HepG2 (cell line): ENCODE results near the gene ESRP2. TPM values are rescaled to one million over a fixed set of nuclear protein-coding genes. Genes with fewer than 3 reads are reported as not detected.
A peak's percentile ranks its signal among the peaks of the same experiment; 100 is the strongest.

Experiments
- ASH2L ChIP-seq: fragments of 300-600, 200-600 bp; sonication (generic); IDR thresholded peaks from 2 replicates; pipeline ENCODE4 v1.7.0; 2017; ENCODE audit warnings: low read depth, mild to moderate bottlenecking, moderate library complexity, mixed read lengths, low read length; ENCODE audit not compliant: insufficient read length
- CBX1 ChIP-seq: IDR thresholded peaks from one replicate; pipeline ENCODE4 v1.6.1; 2016; ENCODE audit warnings: antibody characterized with exemption, low read depth
- FIP1L1 ChIP-seq: fragments of 200-400 bp; formaldehyde crosslinking; IDR thresholded peaks from 2 replicates; pipeline ENCODE4 v1.6.1; 2018; ENCODE audit warnings: low read depth, mild to moderate bottlenecking, low read length, moderate library complexity, borderline replicate concordance; ENCODE audit not compliant: insufficient read depth
- HINFP ChIP-seq: sonication (generic); formaldehyde crosslinking; IDR thresholded peaks from 2 replicates; pipeline ENCODE4 v1.4.0; 2020; ENCODE audit warnings: low read depth, mild to moderate bottlenecking, missing genetic modification reagents
- HOXA3 ChIP-seq: sonication (generic); formaldehyde crosslinking; IDR thresholded peaks from 2 replicates; pipeline ENCODE4 v1.5.0; 2020; ENCODE audit warnings: missing genetic modification reagents
- JARID2 ChIP-seq: sonication (generic); formaldehyde crosslinking; IDR thresholded peaks from 2 replicates; pipeline ENCODE4 v1.8.1; 2023; ENCODE audit warnings: missing genetic modification reagents, inconsistent platforms; ENCODE audit not compliant: insufficient replicate concordance
- KDM1A ChIP-seq: IDR thresholded peaks from 2 replicates; pipeline ENCODE4 v1.6.1; 2016; ENCODE audit warnings: missing compliant biosample characterization
- KMT2A ChIP-seq: sonication (generic); formaldehyde crosslinking; IDR thresholded peaks from 2 replicates; pipeline ENCODE4 v1.4.0; 2020; ENCODE audit warnings: missing genetic modification reagents
- NR1H2 ChIP-seq: sonication (generic); formaldehyde crosslinking; IDR thresholded peaks from 2 replicates; pipeline ENCODE4 v1.8.1; 2022; ENCODE audit warnings: low read depth, missing genetic modification reagents, borderline replicate concordance
- PRPF4 ChIP-seq: fragments of 200-400 bp; formaldehyde crosslinking; IDR thresholded peaks from 2 replicates; pipeline ENCODE4 v1.6.1; 2016; ENCODE audit warnings: low read length, low read depth; ENCODE audit not compliant: poor library complexity, severe bottlenecking
- ZNF121 ChIP-seq: sonication (generic); formaldehyde crosslinking; IDR thresholded peaks from 2 replicates; pipeline ENCODE4 v1.5.0; 2020; ENCODE audit warnings: mild to moderate bottlenecking, missing genetic modification reagents
- ZNF251 ChIP-seq: sonication (generic); formaldehyde crosslinking; IDR thresholded peaks from 2 replicates; pipeline ENCODE4 v1.9.0; 2021; ENCODE audit warnings: mild to moderate bottlenecking, missing genetic modification reagents
- ZNF296 ChIP-seq: sonication (generic); formaldehyde crosslinking; conservative IDR thresholded peaks from 2 replicates; pipeline ENCODE4 v1.5.0; 2020; ENCODE audit warnings: mild to moderate bottlenecking, missing genetic modification reagents
- ZNF414 ChIP-seq: sonication (generic); formaldehyde crosslinking; IDR thresholded peaks from 2 replicates; pipeline ENCODE4 v1.5.0; 2020; ENCODE audit warnings: missing genetic modification reagents
- ZNF484 ChIP-seq: sonication (generic); formaldehyde crosslinking; IDR thresholded peaks from 2 replicates; pipeline ENCODE4 v1.5.1; 2020; ENCODE audit warnings: mild to moderate bottlenecking, low read depth, missing genetic modification reagents, borderline replicate concordance
- ZNF556 ChIP-seq: sonication (generic); formaldehyde crosslinking; IDR thresholded peaks from 2 replicates; pipeline ENCODE4 v1.4.0; 2020; ENCODE audit warnings: mild to moderate bottlenecking, missing genetic modification reagents, borderline replicate concordance
- ZNF562 ChIP-seq: sonication (generic); formaldehyde crosslinking; IDR thresholded peaks from 2 replicates; pipeline ENCODE4 v1.8.0; 2022; ENCODE audit warnings: missing genetic modification reagents, borderline replicate concordance
- ZNF724P ChIP-seq: sonication (generic); formaldehyde crosslinking; IDR thresholded peaks from 2 replicates; pipeline ENCODE4 v1.8.0; 2022; ENCODE audit warnings: missing genetic modification reagents, borderline replicate concordance
- ZNF75D ChIP-seq: sonication (generic); formaldehyde crosslinking; IDR thresholded peaks from 2 replicates; pipeline ENCODE4 v1.8.1; 2023; ENCODE audit warnings: missing genetic modification reagents, mild to moderate bottlenecking, borderline replicate concordance
- ZNF792 ChIP-seq: IDR thresholded peaks from 2 replicates; pipeline ENCODE4 v1.6.1; 2016
- ZSCAN30 ChIP-seq: sonication (generic); formaldehyde crosslinking; IDR thresholded peaks from 2 replicates; pipeline ENCODE4 v1.5.0; 2020; ENCODE audit warnings: mild to moderate bottlenecking, missing genetic modification reagents
- polyA plus RNA-seq, 8 experiments: library from polyadenylated mRNA; depleted of rRNA in 3 of 8; stranded (reverse) in 7 of 8; unstranded in 1 of 8; fragments of >200 nt; fragmentation: Illumina TruSeq in 4 of 8; extraction: Trizol in 4 of 8; gene quantifications; 2 replicates each; pipeline versions ENCODE4 v1.2.1 to v1.2.3, GENCODE V29; 2011 to 2016; ENCODE audit warnings: low read depth in 4 of 8, missing spikeins in 1 of 8, mixed read lengths in 1 of 8; ENCODE audit not compliant: insufficient read depth in 1 of 8
- total RNA-seq, 5 experiments: library from RNA; depleted of rRNA; stranded (reverse); fragments of >200 nt; fragmentation: Illumina TruSeq; extraction: Trizol; gene quantifications; 2 replicates each; pipeline ENCODE4 v1.2.3, GENCODE V29; 2016; ENCODE audit warnings: low read depth in 1 of 5
- TF ChIP-seq, protein P1 (sequence below): fragments of 450-650 bp; IDR thresholded peaks from 2 replicates; pipeline ENCODE4 v1.6.1; 2017; ENCODE audit warnings: mild to moderate bottlenecking
- TF ChIP-seq, protein P2 (sequence below): sonication (generic); formaldehyde crosslinking; IDR thresholded peaks from 2 replicates; pipeline ENCODE4 v1.4.0; 2020; ENCODE audit warnings: missing genetic modification reagents; ENCODE audit errors: not compliant biosample characterization

The ESRP2 gene
- total and polyA plus RNA-seq, 2 of the 13 experiments (the other 11 are each of a cell fraction or from before 2014, with no cell fraction given): 21.1 to 32.4 TPM

DNA sequence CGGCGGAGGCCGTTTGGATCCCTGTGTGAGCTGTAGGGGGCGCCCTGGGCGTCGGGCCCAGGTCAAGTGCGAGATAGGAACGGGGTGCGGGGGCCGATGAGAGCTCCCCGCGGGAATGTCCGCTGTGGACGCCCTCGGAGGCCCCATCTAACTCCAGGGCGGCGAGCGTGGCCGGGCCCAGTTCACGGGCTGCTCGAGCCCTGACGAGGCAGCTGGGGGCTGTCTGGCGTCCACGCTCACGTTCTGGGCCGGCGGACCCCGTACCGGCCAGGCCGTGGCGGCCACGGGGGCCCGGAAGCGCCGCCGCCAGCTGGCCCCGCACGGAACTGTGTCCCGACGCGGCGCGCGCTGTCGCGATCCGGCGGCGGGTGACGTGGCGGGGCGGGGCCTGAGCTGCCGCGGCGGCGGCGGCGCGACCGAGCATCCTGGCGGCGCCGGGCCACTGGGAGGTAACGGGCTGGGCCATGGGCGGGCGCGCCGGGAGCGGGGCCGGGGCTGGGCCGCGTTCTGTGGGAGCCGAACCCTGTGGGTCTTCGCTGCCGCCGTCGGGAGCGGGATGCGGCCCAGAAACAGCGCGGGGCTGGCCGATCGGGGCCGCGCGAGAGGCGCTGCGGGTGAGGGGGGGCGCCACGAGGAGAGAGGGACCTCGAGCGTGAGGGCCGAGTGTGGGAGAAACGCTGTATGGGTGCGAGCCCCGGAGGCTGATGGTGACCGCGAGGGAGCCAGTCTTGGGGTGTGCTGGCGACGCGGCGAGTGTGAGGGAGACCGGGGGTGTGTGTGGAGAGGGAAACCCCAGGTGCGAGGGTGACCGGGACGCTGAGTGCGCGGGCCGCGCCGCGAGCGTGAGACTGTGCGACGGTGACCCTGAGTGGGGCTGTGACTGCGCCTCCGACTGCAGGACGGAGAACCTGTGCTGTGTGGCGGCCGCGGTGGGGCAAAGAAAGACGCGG lies 28.5 kb upstream of the ESRP2 start, which contains the start of gene SLC7A6 (continued):
- TF ChIP-seq ZNF121 (CRISPR knock-in tag) (peak; percentile 30), JARID2 (CRISPR knock-in tag) (peak; percentile 28), PRPF4 (no peak), ZNF251 (peak; percentile 82; the same call in 1 of the 2 replicates), ZNF556 (CRISPR knock-in tag) (peak; percentile 85; the same call in 1 of the 2 replicates), ZSCAN30 (0 out of 2 replicates have a peak, but pooled peaks have one; percentile 66), ZNF562 (CRISPR knock-in tag) (0 out of 2 replicates have a peak, but pooled peaks have one; percentile 22), ZNF414 (no peak), ZNF296 (CRISPR knock-in tag) (peak; percentile 49; the same call in 1 of the 2 replicates), ASH2L (peak; percentile 27), FIP1L1 (no peak), KDM1A (no peak), KMT2A (CRISPR knock-in tag) (peak; percentile 20; the same call in 1 of the 2 replicates), ZNF75D (CRISPR knock-in tag) (0 out of 2 replicates have a peak, but pooled peaks have one; percentile 42), ZNF724P (CRISPR knock-in tag) (peak; percentile 73; the same call in 1 of the 2 replicates), CBX1 (no peak), HINFP (CRISPR knock-in tag) (peak; percentile 17; the same call in 1 of the 2 replicates), ZNF484 (0 out of 2 replicates have a peak, but pooled peaks have one; percentile 87), NR1H2 (peak; percentile 71; the same call in 1 of the 2 replicates), HOXA3 (peak; percentile 52), ZNF792 (0 out of 2 replicates have a peak, but pooled peaks have one; percentile 28)
- TF ChIP-seq, protein P1, sequence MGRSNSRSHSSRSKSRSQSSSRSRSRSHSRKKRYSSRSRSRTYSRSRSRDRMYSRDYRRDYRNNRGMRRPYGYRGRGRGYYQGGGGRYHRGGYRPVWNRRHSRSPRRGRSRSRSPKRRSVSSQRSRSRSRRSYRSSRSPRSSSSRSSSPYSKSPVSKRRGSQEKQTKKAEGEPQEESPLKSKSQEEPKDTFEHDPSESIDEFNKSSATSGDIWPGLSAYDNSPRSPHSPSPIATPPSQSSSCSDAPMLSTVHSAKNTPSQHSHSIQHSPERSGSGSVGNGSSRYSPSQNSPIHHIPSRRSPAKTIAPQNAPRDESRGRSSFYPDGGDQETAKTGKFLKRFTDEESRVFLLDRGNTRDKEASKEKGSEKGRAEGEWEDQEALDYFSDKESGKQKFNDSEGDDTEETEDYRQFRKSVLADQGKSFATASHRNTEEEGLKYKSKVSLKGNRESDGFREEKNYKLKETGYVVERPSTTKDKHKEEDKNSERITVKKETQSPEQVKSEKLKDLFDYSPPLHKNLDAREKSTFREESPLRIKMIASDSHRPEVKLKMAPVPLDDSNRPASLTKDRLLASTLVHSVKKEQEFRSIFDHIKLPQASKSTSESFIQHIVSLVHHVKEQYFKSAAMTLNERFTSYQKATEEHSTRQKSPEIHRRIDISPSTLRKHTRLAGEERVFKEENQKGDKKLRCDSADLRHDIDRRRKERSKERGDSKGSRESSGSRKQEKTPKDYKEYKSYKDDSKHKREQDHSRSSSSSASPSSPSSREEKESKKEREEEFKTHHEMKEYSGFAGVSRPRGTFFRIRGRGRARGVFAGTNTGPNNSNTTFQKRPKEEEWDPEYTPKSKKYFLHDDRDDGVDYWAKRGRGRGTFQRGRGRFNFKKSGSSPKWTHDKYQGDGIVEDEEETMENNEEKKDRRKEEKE: no peak
- TF ChIP-seq, protein P2, sequence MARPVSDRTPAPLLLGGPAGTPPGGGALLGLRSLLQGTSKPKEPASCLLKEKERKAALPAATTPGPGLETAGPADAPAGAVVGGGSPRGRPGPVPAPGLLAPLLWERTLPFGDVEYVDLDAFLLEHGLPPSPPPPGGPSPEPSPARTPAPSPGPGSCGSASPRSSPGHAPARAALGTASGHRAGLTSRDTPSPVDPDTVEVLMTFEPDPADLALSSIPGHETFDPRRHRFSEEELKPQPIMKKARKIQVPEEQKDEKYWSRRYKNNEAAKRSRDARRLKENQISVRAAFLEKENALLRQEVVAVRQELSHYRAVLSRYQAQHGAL: no peak
